HepG2 (cell line): ENCODE data around the gene GPALPP1.

Source experiments
- CTCF ChIP-seq: sonication (generic); formaldehyde crosslinking; IDR thresholded peaks from 2 replicates; pipeline ENCODE4 v1.5.0; 2020; ENCODE audit warnings: mild to moderate bottlenecking, missing genetic modification reagents, moderate library complexity
- FOXP1 ChIP-seq, 2 experiments: fragments of 450-650 bp in 1 of 2; IDR thresholded peaks; 2 replicates each; pipeline ENCODE4 v1.6.1; 2017 to 2018; ENCODE audit warnings: antibody characterized with exemption in 1 of 2
- HDAC2 ChIP-seq: sonication (generic); formaldehyde crosslinking; IDR thresholded peaks from 2 replicates; pipeline ENCODE4 v1.4.0; 2020; ENCODE audit warnings: missing genetic modification reagents
- MXI1 ChIP-seq: IDR thresholded peaks from 3 replicates; pipeline ENCODE4 v1.6.1; 2012; ENCODE audit warnings: low read depth, low read length, inconsistent platforms, borderline replicate concordance
- TAF1 ChIP-seq: sonication (generic); formaldehyde crosslinking; IDR thresholded peaks from 2 replicates; pipeline ENCODE4 v1.4.0; 2020; ENCODE audit warnings: missing genetic modification reagents
- TCF12 ChIP-seq, 2 experiments: fragments of 450-650 bp in 1 of 2; sonication (generic) in 1 of 2; formaldehyde crosslinking in 1 of 2; IDR thresholded peaks; 2 replicates each; pipeline versions ENCODE4 v1.6.1 to v1.8.0; 2017 to 2022; ENCODE audit warnings: antibody characterized with exemption in 1 of 2, mild to moderate bottlenecking in 1 of 2, missing genetic modification reagents in 1 of 2, moderate library complexity in 1 of 2
- TEAD2 ChIP-seq: sonication (generic); formaldehyde crosslinking; IDR thresholded peaks from 2 replicates; pipeline ENCODE4 v1.9.0; 2021; ENCODE audit warnings: missing genetic modification reagents
- ZNF12 ChIP-seq: sonication (generic); formaldehyde crosslinking; IDR thresholded peaks from 2 replicates; pipeline ENCODE4 v1.5.0; 2020; ENCODE audit warnings: missing genetic modification reagents
- ZNF430 ChIP-seq: sonication (generic); formaldehyde crosslinking; IDR thresholded peaks from 2 replicates; pipeline ENCODE4 v1.9.0; 2021; ENCODE audit warnings: mild to moderate bottlenecking, missing genetic modification reagents
- ZNF451 ChIP-seq: sonication (generic); formaldehyde crosslinking; IDR thresholded peaks from 2 replicates; pipeline ENCODE4 v1.5.0; 2020; ENCODE audit warnings: mild to moderate bottlenecking, missing genetic modification reagents
- ZNF577 ChIP-seq: sonication (generic); formaldehyde crosslinking; IDR thresholded peaks from 2 replicates; pipeline ENCODE4 v1.4.0; 2020; ENCODE audit warnings: mild to moderate bottlenecking, low read depth, missing genetic modification reagents, borderline replicate concordance
- ZNF761 ChIP-seq: sonication (generic); formaldehyde crosslinking; conservative IDR thresholded peaks from 2 replicates; pipeline ENCODE4 v1.4.0; 2020; ENCODE audit warnings: mild to moderate bottlenecking, missing genetic modification reagents

GRCh38 chr13:45063261-45063860 is 74.0 kb downstream of the GPALPP1 start:
- TF ChIP-seq CTCF (no peak), ZNF12 (CRISPR knock-in tag) (no peak), TAF1 (CRISPR knock-in tag) (no peak), TCF12 (IDR thresholded peaks at IDR 0.05) (no peak), TCF12 (CRISPR knock-in tag; IDR thresholded peaks at IDR 0.05) (no peak), MXI1 (no peak), ZNF430 (CRISPR knock-in tag) (no peak), ZNF577 (CRISPR knock-in tag) (no peak), TEAD2 (no peak), ZNF761 (no peak), FOXP1 (IDR thresholded peaks at IDR 0.05) (no peak), FOXP1 (CRISPR knock-in tag; IDR thresholded peaks at IDR 0.05) (no peak), ZNF451 (CRISPR knock-in tag) (no peak), HDAC2 (CRISPR knock-in tag) (no peak)
